Gastroesophageal sphincter (tissue), 3 donors: Measurements from ENCODE around the gene TCEAL1.

Experiments used
- EP300 ChIP-seq: sonication (generic); formaldehyde crosslinking; IDR thresholded peaks from one replicate; pipeline ENCODE4 v1.6.1; 2017; ENCODE audit warnings: antibody characterized with exemption, mild to moderate bottlenecking
- POLR2A ChIP-seq, 2 donors: fragments of 450-650 bp; IDR thresholded peaks; one replicate each; pipeline ENCODE4 v1.6.1; 2017; ENCODE audit warnings: antibody characterized with exemption in 2 of 2, mild to moderate bottlenecking in 2 of 2, moderate library complexity in 1 of 2
- TF ChIP-seq, protein P1 (sequence below), 4 experiments: fragments of 200-600 bp in 2 of 4; fragments of 450-650 bp in 2 of 4; sonication (generic) in 1 of 4; IDR thresholded peaks; one replicate each; pipeline ENCODE4 v1.5.1; 2017 to 2019; ENCODE audit warnings: antibody characterized with exemption in 4 of 4, mild to moderate bottlenecking in 2 of 4, moderate library complexity in 2 of 4

DNA sequence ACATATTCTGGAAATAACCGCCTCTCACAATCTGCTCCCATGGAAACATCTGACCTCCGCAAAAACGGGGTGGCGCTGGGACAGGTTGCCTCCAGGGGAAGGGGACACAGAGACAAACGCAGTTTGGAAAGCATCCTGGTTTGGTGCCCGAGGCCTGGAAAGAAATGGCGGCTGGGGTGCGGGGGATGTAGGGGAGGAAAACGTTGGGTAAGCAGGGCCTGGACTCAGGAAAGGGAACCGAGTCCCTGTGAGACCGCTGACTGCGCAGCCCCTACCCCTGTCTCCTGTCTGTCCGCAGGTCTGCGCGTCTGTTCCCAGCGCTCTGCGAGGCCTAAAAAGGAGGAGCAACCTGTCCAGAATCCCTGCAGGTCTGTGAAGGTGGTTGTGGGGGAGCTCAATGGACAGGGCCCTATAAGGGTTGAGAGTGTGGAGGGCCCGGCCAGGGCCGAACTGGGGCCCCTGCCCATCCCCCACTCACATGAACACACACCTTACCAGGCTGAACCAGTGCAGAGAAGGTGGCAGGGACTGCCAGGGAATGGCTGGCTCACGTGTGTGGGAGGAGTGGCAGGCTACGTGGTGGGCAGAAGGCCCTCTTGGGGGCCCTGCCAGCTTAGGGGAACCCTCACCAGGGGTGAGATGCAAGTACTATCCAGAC, 20.3 kb upstream of the TCEAL1 start:
- TF ChIP-seq, protein P1, sequence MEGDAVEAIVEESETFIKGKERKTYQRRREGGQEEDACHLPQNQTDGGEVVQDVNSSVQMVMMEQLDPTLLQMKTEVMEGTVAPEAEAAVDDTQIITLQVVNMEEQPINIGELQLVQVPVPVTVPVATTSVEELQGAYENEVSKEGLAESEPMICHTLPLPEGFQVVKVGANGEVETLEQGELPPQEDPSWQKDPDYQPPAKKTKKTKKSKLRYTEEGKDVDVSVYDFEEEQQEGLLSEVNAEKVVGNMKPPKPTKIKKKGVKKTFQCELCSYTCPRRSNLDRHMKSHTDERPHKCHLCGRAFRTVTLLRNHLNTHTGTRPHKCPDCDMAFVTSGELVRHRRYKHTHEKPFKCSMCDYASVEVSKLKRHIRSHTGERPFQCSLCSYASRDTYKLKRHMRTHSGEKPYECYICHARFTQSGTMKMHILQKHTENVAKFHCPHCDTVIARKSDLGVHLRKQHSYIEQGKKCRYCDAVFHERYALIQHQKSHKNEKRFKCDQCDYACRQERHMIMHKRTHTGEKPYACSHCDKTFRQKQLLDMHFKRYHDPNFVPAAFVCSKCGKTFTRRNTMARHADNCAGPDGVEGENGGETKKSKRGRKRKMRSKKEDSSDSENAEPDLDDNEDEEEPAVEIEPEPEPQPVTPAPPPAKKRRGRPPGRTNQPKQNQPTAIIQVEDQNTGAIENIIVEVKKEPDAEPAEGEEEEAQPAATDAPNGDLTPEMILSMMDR (IDR thresholded peaks at IDR 0.05): no peak
- TF ChIP-seq POLR2A (IDR thresholded peaks at IDR 0.05) (no peak), EP300 (no peak)
